GM12891 (cell line): Measurements from ENCODE around the gene CATSPERE.

Source experiments
- PAX5 ChIP-seq: IDR thresholded peaks from 2 replicates; pipeline ENCODE4 v1.6.1; 2011; ENCODE audit warnings: low read length, moderate library complexity, mild to moderate bottlenecking; ENCODE audit not compliant: insufficient read depth, severe bottlenecking
- POLR2A ChIP-seq: IDR thresholded peaks from 2 replicates; pipeline ENCODE4 v1.6.1; 2011; ENCODE audit warnings: low read depth, low read length, control low read depth
- POLR2AphosphoS5 ChIP-seq: IDR thresholded peaks from 2 replicates; pipeline ENCODE4 v1.6.1; 2011; ENCODE audit warnings: low read depth, low read length, control low read depth
- POU2F2 ChIP-seq: IDR thresholded peaks from 2 replicates; pipeline ENCODE4 v1.6.1; 2011; ENCODE audit warnings: low read depth, mild to moderate bottlenecking, control low read depth, low read length, moderate library complexity
- SPI1 ChIP-seq: IDR thresholded peaks from 2 replicates; pipeline ENCODE4 v1.6.1; 2011; ENCODE audit warnings: low read depth, low read length, control low read depth
- TAF1 ChIP-seq: IDR thresholded peaks from 2 replicates; pipeline ENCODE4 v1.6.1; 2011; ENCODE audit warnings: low read depth, low read length, control low read depth

- TF ChIP-seq POLR2A, result no peak
- no peak for TF ChIP-seq POLR2AphosphoS5
- no peak for TF ChIP-seq TAF1
- TF ChIP-seq SPI1, result no peak
- TF ChIP-seq POU2F2, result no peak
- no peak for TF ChIP-seq PAX5
Observed at GRCh38 chr1:244640917-244641316, 179.8 kb downstream of the CATSPERE start.
